K562 (cell line): ENCODE measurements around the gene SERPINE2. TPM values are rescaled to one million over a fixed set of nuclear protein-coding genes. Genes with fewer than 3 reads are reported as not detected.

Experiments used
- BRD9 ChIP-seq: fragments of 450-650 bp; IDR thresholded peaks from 2 replicates; pipeline ENCODE4 v1.6.1; 2018; ENCODE audit warnings: low read depth; ENCODE audit not compliant: partially characterized antibody
- CEBPB ChIP-seq: fragments of 450-650 bp; IDR thresholded peaks from 2 replicates; pipeline ENCODE4 v1.6.1; 2016; ENCODE audit warnings: missing genetic modification characterization, missing compliant biosample characterization
- DDX20 ChIP-seq: fragments of 450-650 bp; IDR thresholded peaks from 2 replicates; pipeline ENCODE4 v1.6.1; 2016; ENCODE audit warnings: missing genetic modification characterization, low read depth, mild to moderate bottlenecking, missing compliant biosample characterization, moderate library complexity
- DIDO1 ChIP-seq: fragments of 450-650 bp; IDR thresholded peaks from 2 replicates; pipeline ENCODE4 v1.6.1; 2016; ENCODE audit warnings: low read depth, missing biosample characterization, missing genetic modification characterization
- GATAD2B ChIP-seq: fragments of 450-650 bp; IDR thresholded peaks from 2 replicates; pipeline ENCODE4 v1.6.1; 2017; ENCODE audit warnings: mild to moderate bottlenecking, borderline replicate concordance
- HDAC1 ChIP-seq, 2 experiments: fragments of 450-650 bp; IDR thresholded peaks; 2 replicates each; pipeline ENCODE4 v1.6.1; 2016 to 2017; ENCODE audit warnings: inconsistent platforms in 1 of 2, mild to moderate bottlenecking in 1 of 2, moderate library complexity in 1 of 2
- KDM4B ChIP-seq, 2 experiments: fragments of 450-650 bp in 1 of 2; sonication (generic) in 1 of 2; IDR thresholded peaks; 2 replicates each; pipeline ENCODE4 v1.6.1; 2016 to 2017; ENCODE audit warnings: borderline replicate concordance in 2 of 2, antibody characterized with exemption in 1 of 2, low read depth in 1 of 2, mild to moderate bottlenecking in 1 of 2
- MAFG ChIP-seq: fragments of 450-650 bp; conservative IDR thresholded peaks from 2 replicates; pipeline ENCODE4 v1.6.1; 2016; ENCODE audit warnings: missing genetic modification characterization, missing compliant biosample characterization
- MTA1 ChIP-seq: fragments of 450-650 bp; IDR thresholded peaks from 2 replicates; pipeline ENCODE4 v1.6.1; 2017; ENCODE audit warnings: borderline replicate concordance
- RBBP5 ChIP-seq: fragments of 200-600 bp; sonication (generic); IDR thresholded peaks from 2 replicates; pipeline ENCODE4 v1.6.1; 2012; ENCODE audit warnings: borderline replicate concordance, mild to moderate bottlenecking, low read length, control low read depth, inconsistent platforms; ENCODE audit not compliant: insufficient read depth, poor library complexity, severe bottlenecking
- SLC30A9 ChIP-seq: fragments of 250-450 bp; sonication (Bioruptor Pico); IDR thresholded peaks from 2 replicates; pipeline ENCODE4 v1.8.0; 2022; ENCODE audit warnings: mild to moderate bottlenecking, moderate library complexity
- SP1 ChIP-seq: sonication (generic); formaldehyde crosslinking; IDR thresholded peaks from 2 replicates; pipeline ENCODE4 v1.8.1; 2022; ENCODE audit warnings: mild to moderate bottlenecking, missing genetic modification reagents
- TEAD2 ChIP-seq: fragments of 450-650 bp; IDR thresholded peaks from 2 replicates; pipeline ENCODE4 v1.6.1; 2016; ENCODE audit warnings: missing genetic modification characterization, control low read depth, missing compliant biosample characterization
- THRAP3 ChIP-seq: fragments of 450-650 bp; IDR thresholded peaks from 2 replicates; pipeline ENCODE4 v1.6.1; 2016; ENCODE audit warnings: mild to moderate bottlenecking, inconsistent platforms, borderline replicate concordance
- YY1 ChIP-seq, 3 experiments: IDR thresholded peaks; 2 replicates each; pipeline ENCODE4 v1.6.1; 2011; ENCODE audit warnings: low read length in 2 of 3, mild to moderate bottlenecking in 2 of 3, moderate library complexity in 2 of 3, borderline replicate concordance in 1 of 3, control low read depth in 1 of 3, low read depth in 1 of 3; ENCODE audit not compliant: insufficient read depth in 3 of 3, insufficient replicate concordance in 2 of 3, control insufficient read depth in 1 of 3, insufficient read length in 1 of 3; ENCODE audit errors: extremely low read depth in 1 of 3
- ZNF23 ChIP-seq: fragments of 250-450 bp; sonication (Bioruptor Pico); IDR thresholded peaks from 2 replicates; pipeline ENCODE4 v1.4.0; 2020; ENCODE audit warnings: mild to moderate bottlenecking
- ZNF239 ChIP-seq: fragments of 250-450 bp; sonication (Bioruptor Pico); IDR thresholded peaks from 2 replicates; pipeline ENCODE4 v1.4.0; 2020; ENCODE audit warnings: mild to moderate bottlenecking
- ZNF407 ChIP-seq: fragments of 450-650 bp; IDR thresholded peaks from 2 replicates; pipeline ENCODE4 v1.6.1; 2016; ENCODE audit warnings: low read depth
- ZNF561 ChIP-seq: fragments of 450-650 bp; formaldehyde crosslinking; conservative IDR thresholded peaks from 2 replicates; pipeline ENCODE4 v1.4.0; 2020; ENCODE audit warnings: mild to moderate bottlenecking, moderate library complexity
- ZNF76 ChIP-seq: fragments of 250-450 bp; sonication (Bioruptor Pico); IDR thresholded peaks from 2 replicates; pipeline ENCODE4 v1.4.0; 2020; ENCODE audit warnings: mild to moderate bottlenecking, moderate library complexity, borderline replicate concordance
- polyA plus RNA-seq, 8 experiments: library from polyadenylated mRNA; depleted of rRNA in 4 of 8; stranded (reverse) in 5 of 8; unstranded in 3 of 8; fragments of >200 nt; fragmentation: Nextera tagmentation in 2 of 8; fragmentation: Illumina TruSeq in 1 of 8; extraction: Ambion mirVana in 2 of 8; extraction: Trizol in 1 of 8; gene quantifications; 2 replicates each; pipeline versions ENCODE4 v1.2.1 to v1.2.3, GENCODE V29; 2011 to 2014; ENCODE audit warnings: inconsistent platforms in 1 of 8, missing spikeins in 1 of 8
- total RNA-seq, 7 experiments: library from RNA; depleted of rRNA in 6 of 7; stranded (reverse); fragments of >200 nt in 6 of 7; fragmentation: Illumina TruSeq in 2 of 7; extraction: Trizol in 2 of 7; gene quantifications; 2 replicates each; pipeline versions ENCODE4 v1.2.1 to v1.2.3, GENCODE V29; 2011 to 2021; ENCODE audit warnings: low replicate concordance in 1 of 7

The SERPINE2 gene
- total and polyA plus RNA-seq, 9 of the 15 experiments (the other 6 are each of a cell fraction or from before 2014, with no cell fraction given) = 0.03 to 0.16 (median 0.13) TPM; not detected in 6

DNA sequence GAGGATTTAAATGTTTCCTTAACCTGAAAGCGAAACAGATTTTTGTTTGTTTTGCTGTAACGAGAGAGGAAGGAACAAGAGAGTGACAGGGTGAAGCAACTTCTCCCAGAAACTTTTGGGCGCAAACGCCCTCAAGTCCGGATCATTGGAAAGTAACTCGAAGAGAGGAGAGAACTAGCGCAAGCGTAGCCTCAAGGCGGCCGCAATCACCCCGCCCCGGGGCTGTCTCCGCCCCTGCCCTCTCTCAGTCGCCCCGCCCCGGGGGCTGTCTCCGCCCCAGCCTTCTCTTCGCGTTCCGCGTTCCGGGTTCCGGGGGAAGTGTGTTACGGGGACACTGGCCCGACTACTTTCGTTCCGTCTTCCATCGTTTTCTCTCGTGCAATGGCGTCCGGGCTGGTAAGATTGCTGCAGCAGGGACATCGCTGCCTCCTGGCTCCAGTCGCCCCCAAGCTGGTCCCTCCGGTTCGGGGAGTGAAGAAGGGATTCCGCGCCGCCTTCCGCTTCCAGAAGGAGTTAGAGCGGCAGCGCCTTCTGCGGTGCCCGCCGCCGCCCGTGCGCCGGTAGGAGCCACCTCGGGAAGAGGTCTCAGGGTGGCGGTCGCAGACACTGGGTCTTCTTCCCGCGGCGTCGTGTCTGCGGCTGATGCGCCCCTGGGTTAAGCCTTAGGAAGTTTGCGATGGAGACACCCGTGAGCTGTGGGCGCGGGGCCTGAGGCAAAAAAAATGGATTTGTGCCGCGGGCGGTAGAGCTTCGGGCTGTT is 81.8 kb downstream of the SERPINE2 start, which contains the start of gene MRPL44 (continued):
- TF ChIP-seq SLC30A9 (CRISPR knock-in tag) (no peak), HDAC1 (IDR thresholded peaks at IDR 0.05) (peak in 1 of 2 experiments; percentile 76; a peak in 2 of 4 replicates), BRD9 (no peak), ZNF76 (CRISPR knock-in tag) (no peak), ZNF407 (no peak), ZNF239 (CRISPR knock-in tag) (no peak), ZNF561 (no peak), ZNF23 (CRISPR knock-in tag) (no peak), DIDO1 (peak; percentile 98), KDM4B (IDR thresholded peaks at IDR 0.05; ENCODE audit: borderline replicate concordance in 2 of 2, low read depth in 1 of 2) (peak in 1 of 2 experiments; percentile 90; a peak in 1 of 4 replicates), THRAP3 (no peak), YY1 (IDR thresholded peaks at IDR 0.05; ENCODE audit: borderline replicate concordance in 1 of 3, control insufficient read depth in 1 of 3, extremely low read depth in 1 of 3, insufficient read depth in 3 of 3, insufficient read length in 1 of 3, insufficient replicate concordance in 2 of 3, low read depth in 1 of 3, low read length in 2 of 3) (peak; percentile 67 to 97 (median 93)), SP1 (CRISPR knock-in tag) (peak; percentile 86), DDX20 (no peak), CEBPB (tag) (peak; percentile 62), GATAD2B (no peak), MAFG (tag) (no peak), RBBP5 (peak; percentile 99), TEAD2 (tag) (no peak), MTA1 (no peak)
